ENCODE results near the gene OR5AU1.

- TF ChIP-seq RAD21 (conservative IDR thresholded peaks at IDR 0.05) (no peak), SMC3 (conservative IDR thresholded peaks at IDR 0.05; ENCODE audit: poor library complexity) (no peak), CTCF (IDR thresholded peaks at IDR 0.05; ENCODE audit: poor library complexity, severe bottlenecking) (no peak), POLR2AphosphoS5 (IDR thresholded peaks at IDR 0.05) (no peak), EZH2 (IDR thresholded peaks at IDR 0.05; ENCODE audit: borderline replicate concordance, insufficient read depth, low read length, poor library complexity, severe bottlenecking) (no peak)
Observed at GRCh38 chr14:21133901-21134300, 22.0 kb downstream of the OR5AU1 start.

All from neural cell (in vitro differentiated cells).